ENCODE measurements around the gene SMYD3.

- TF ChIP-seq SIN3A (IDR thresholded peaks at IDR 0.05; ENCODE audit: borderline replicate concordance, insufficient read depth, low read length) (no peak), POLR2AphosphoS5 (IDR thresholded peaks at IDR 0.05; ENCODE audit: low read depth, low read length) (no peak), REST (IDR thresholded peaks at IDR 0.05; ENCODE audit: insufficient read depth in 1 of 2, low read depth in 2 of 2, low read length in 2 of 2) (no peak)
Measured at GRCh38 chr1:246515390-246516005, 8.4 kb upstream of the SMYD3 start.
